HG03135 (cell line): Measurements from ENCODE around the gene TCHP.
A peak's percentile ranks its signal among the peaks of the same experiment; 100 is the strongest.
"Not testable (repeated sequence)": the region's sequence is repeated elsewhere in the genome, so short reads cannot be mapped to it uniquely, and the experiment has no call there.

Experiments
- ATAC-seq: cut with Tn5 transposase; IDR thresholded peaks from one replicate; pipeline ENCODE4 v1.9.1; 2021; ENCODE audit warnings: mild to moderate bottlenecking, moderate library complexity; ENCODE audit not compliant: unreplicated experiment

TCHP gene

GRCh38 chr12:109899783-109900751 is at the start of gene TCHP:
TSS of gene TCHP (plus strand) at chr12:109900274. CDS start at chr12:109903027, 2,753 bp downstream.
- ATAC-seq = peak; percentile 68

- ATAC-seq = not testable (repeated sequence)
These were observed 49.6 kb upstream of the TCHP start for GRCh38 chr12:109850518-109850917.

GRCh38 chr12:109855377-109855776 is 44.7 kb upstream of the TCHP start:
- ATAC-seq = no peak

GRCh38 chr12:109857715-109858114 is 42.4 kb upstream of the TCHP start:
- ATAC-seq = no peak

- ATAC-seq = no peak
These were observed 41.3 kb upstream of the TCHP start for GRCh38 chr12:109858764-109859163.

- ATAC-seq = no peak
These were observed 39.1 kb upstream of the TCHP start for GRCh38 chr12:109860977-109861376.

- ATAC-seq = no peak
These were observed 38.3 kb upstream of the TCHP start for GRCh38 chr12:109861689-109862314.

GRCh38 chr12:109862491-109862890 is 37.6 kb upstream of the TCHP start:
- ATAC-seq = not testable (repeated sequence)

- no peak for ATAC-seq
These were observed 36.0 kb upstream of the TCHP start for GRCh38 chr12:109863847-109864712.

- ATAC-seq = no peak
These were observed 35.2 kb upstream of the TCHP start for GRCh38 chr12:109864916-109865315.

- ATAC-seq = no peak
These were observed 31.7 kb upstream of the TCHP start for GRCh38 chr12:109868182-109869051.

- no peak for ATAC-seq
These were observed 29.4 kb upstream of the TCHP start for GRCh38 chr12:109870648-109871047.

- ATAC-seq = no peak
These were observed 28.3 kb upstream of the TCHP start for GRCh38 chr12:109871668-109872314.

- no peak for ATAC-seq
These were observed 26.4 kb upstream of the TCHP start for GRCh38 chr12:109873653-109874052.

GRCh38 chr12:109875572-109876131 is 24.4 kb upstream of the TCHP start:
- ATAC-seq = no peak

GRCh38 chr12:109876406-109876805 is 23.7 kb upstream of the TCHP start:
- ATAC-seq = no peak

GRCh38 chr12:109877504-109878246 is 22.4 kb upstream of the TCHP start:
- ATAC-seq = no peak

- no peak for ATAC-seq
These were observed 21.8 kb upstream of the TCHP start for GRCh38 chr12:109878247-109878625.

- ATAC-seq = no peak
These were observed 21.3 kb upstream of the TCHP start for GRCh38 chr12:109878749-109879148.
